SK-N-SH treated with all-trans-retinoic acid at 6 μM for 48 hours (cell line): ENCODE measurements around the gene PLGLB2.
"Not testable (repeated sequence)": the region's sequence is repeated elsewhere in the genome, so short reads cannot be mapped to it uniquely, and the experiment has no call there.

Experiments used
- BACH2 ChIP-seq: fragments of 250-450 bp; sonication (Bioruptor Pico); IDR thresholded peaks from 2 replicates; pipeline ENCODE4 v1.9.0; 2021; ENCODE audit warnings: mild to moderate bottlenecking, borderline replicate concordance
- CREB5 ChIP-seq: fragments of 250-450 bp; sonication (Bioruptor Pico); IDR thresholded peaks from 2 replicates; pipeline ENCODE4 v1.5.1; 2020; ENCODE audit warnings: low read depth, mild to moderate bottlenecking, moderate library complexity
- CSRNP3 ChIP-seq: fragments of 250-450 bp; sonication (Bioruptor Pico); IDR thresholded peaks from 2 replicates; pipeline ENCODE4 v1.5.1; 2021; ENCODE audit warnings: mild to moderate bottlenecking, moderate library complexity
- OSR1 ChIP-seq: fragments of 250-450 bp; sonication (Bioruptor Pico); IDR thresholded peaks from 2 replicates; pipeline ENCODE4 v1.8.0; 2022; ENCODE audit warnings: moderate library complexity, mild to moderate bottlenecking, inconsistent platforms
- PATZ1 ChIP-seq: fragments of 250-450 bp; sonication (Bioruptor Pico); IDR thresholded peaks from 2 replicates; pipeline ENCODE4 v1.8.0; 2020; ENCODE audit warnings: mild to moderate bottlenecking, moderate library complexity, borderline replicate concordance
- POU6F1 ChIP-seq: fragments of 250-450 bp; sonication (Bioruptor Pico); IDR thresholded peaks from 2 replicates; pipeline ENCODE4 v1.8.0; 2021; ENCODE audit warnings: low read depth, mild to moderate bottlenecking, moderate library complexity, borderline replicate concordance
- RARB ChIP-seq: fragments of 250-450 bp; sonication (Bioruptor Pico); IDR thresholded peaks from 2 replicates; pipeline ENCODE4 v1.8.0; 2021; ENCODE audit warnings: mild to moderate bottlenecking, moderate library complexity
- TOX ChIP-seq: fragments of 250-450 bp; sonication (Bioruptor Pico); IDR thresholded peaks from 2 replicates; pipeline ENCODE4 v1.8.0; 2021; ENCODE audit warnings: mild to moderate bottlenecking, moderate library complexity, borderline replicate concordance
- ZFP30 ChIP-seq: fragments of 450-650 bp; formaldehyde crosslinking; IDR thresholded peaks from 2 replicates; pipeline ENCODE4 v1.5.0; 2022; ENCODE audit warnings: mild to moderate bottlenecking, moderate library complexity
- ZNF70 ChIP-seq: fragments of 450-650 bp; formaldehyde crosslinking; IDR thresholded peaks from 2 replicates; pipeline ENCODE4 v1.5.0; 2020; ENCODE audit warnings: mild to moderate bottlenecking, moderate library complexity

GRCh38 chr2:87743638-87744037 is 4.2 kb upstream of the PLGLB2 start:
- TF ChIP-seq ZNF70 (CRISPR knock-in tag); ZFP30 (CRISPR knock-in tag); PATZ1 (CRISPR knock-in tag); RARB (CRISPR knock-in tag); CSRNP3 (CRISPR knock-in tag); CREB5 (CRISPR knock-in tag); TOX; BACH2 (CRISPR knock-in tag); POU6F1 (CRISPR knock-in tag); OSR1 (CRISPR knock-in tag): not testable (repeated sequence)
